Middle frontal gyrus (tissue), 1 donor: ENCODE results near the gene CATSPER1.
"Not testable (repeated sequence)": the region's sequence is repeated elsewhere in the genome, so short reads cannot be mapped to it uniquely, and the experiment has no call there.

Experiments used
- DNase-seq: peaks from one replicate; pipeline ENCODE4 v3.0.0-alpha.2; 2015; ENCODE audit warnings: low spot score; ENCODE audit errors: extremely low spot score

Gene CATSPER1

DNA sequence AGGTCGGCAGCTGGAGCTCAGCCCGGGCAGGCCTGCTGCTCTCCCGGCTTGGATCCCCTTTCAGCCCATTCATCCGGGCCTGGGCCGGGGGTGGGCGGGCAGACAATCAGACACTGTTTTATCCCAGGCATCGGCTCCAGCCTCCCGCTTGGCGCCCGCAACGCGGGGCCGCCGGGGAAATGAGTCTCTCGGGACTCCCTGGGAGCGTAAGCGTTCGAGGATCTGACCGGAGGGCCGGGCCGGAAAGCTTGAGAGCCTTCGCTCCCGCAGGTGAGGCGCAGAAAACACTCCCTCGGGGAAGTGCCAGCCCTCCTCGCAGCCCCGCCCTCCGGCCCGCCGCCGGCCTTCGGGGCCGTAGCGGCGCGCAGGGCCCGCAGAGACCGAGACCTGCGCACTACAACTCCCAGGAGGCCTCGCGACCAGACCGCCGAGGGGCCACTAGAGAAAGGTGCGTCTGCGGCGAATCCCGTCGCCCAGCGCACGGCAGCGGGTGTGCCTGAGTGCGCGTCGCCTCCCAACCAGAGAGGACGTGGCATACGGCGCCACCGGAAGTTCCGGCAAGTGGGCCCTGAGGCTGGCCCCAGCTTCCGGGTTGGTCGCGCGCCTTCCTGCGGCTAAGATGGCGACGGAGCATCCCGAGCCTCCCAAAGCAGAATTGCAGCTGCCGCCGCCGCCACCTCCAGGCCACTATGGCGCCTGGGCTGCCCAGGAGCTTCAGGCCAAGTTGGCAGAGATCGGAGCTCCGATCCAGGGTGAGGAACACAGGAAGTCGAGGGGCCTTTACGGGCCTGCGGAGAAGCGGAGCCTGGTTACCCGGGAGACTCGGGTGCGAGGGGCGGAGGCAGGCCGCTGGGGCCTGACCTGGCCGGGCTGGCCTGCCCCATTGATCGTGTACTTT, 25.7 kb upstream of the CATSPER1 start, which contains the start of gene SF3B2:
Gene SF3B2 (plus strand): TSS at position 599 of the 898 bp plus-strand sequence. CDS start 21 bp downstream, at position 620.
- peak; percentile 96 for DNase-seq

DNA sequence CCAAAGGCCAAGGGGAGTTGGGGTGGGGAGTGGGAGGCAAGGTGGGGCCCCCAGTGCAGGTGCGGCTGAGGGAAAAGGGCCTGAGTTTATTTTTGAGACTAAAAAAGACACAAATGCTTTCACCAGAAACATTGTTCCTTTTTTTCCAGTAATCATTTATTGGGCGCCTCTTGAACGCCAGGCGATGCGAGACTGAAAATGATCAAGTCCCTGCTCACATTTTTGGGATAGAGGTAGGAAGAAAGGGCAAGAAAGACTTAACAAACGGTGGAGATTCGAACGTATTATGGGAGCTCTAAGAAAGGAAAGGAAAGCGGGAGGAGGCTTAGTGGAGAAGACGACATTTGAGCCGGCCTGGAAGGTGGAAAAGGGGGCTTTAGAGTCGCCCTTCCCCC, 25.1 kb upstream of the CATSPER1 start:
- DNase-seq = no peak

- no peak for DNase-seq
These were observed 24.4 kb upstream of the CATSPER1 start for GRCh38 chr11:66050581-66051231.

GRCh38 chr11:66048547-66049323, 22.5 kb upstream of the CATSPER1 start, which contains the start of gene GAL3ST3:
Gene GAL3ST3, minus strand, starts transcription at chr11:66049161. Its CDS starts 3,746 bp downstream, at chr11:66045415.
- no peak for DNase-seq

- no peak for DNase-seq
These were observed 21.5 kb upstream of the CATSPER1 start for GRCh38 chr11:66047541-66048365.

- no peak for DNase-seq
These were observed 20.6 kb upstream of the CATSPER1 start for GRCh38 chr11:66046901-66047300.

DNA sequence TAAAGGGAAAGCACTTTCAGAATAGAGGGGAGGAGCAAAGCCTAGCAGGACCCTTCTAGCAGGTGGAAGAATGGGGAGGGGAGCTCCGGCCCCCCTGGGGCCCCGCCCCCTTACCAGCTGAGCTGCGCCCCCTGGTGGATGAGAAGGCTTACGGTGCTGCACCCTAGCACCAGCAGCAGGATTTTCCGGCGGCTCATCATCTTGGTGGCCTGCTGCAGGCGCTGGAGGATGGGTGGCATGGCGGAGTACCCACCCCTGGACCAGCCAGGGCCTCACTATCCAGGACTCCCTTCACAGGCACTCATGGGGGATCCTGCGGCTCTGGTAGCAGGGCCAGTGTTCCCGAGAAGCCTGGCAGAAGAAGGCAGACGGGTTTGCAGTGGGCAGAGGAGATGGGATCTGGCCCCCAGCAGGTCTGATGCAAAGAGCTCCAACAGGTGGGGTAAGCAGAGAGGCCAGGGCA, 18.9 kb upstream of the CATSPER1 start:
- DNase-seq = peak; percentile 62

DNA sequence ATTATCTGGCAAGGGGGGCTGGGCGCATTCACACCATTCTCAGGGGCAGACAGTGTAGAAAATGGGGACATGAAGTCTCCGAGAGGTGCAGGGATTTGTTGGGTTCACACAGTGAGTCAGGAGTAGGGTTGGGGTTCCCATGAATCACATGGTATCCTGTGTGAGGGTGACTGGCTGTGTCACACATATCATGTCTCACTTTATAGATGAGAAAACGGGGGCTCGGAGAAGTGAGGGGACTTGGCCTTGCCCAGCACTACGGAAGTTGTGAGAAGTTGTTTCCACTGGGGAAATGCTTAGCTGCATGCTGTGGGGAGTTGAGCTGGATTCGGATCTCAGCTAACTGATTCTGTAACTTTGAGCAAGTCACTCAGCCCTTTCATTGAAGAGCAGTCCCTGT, 18.5 kb upstream of the CATSPER1 start:
- no peak for DNase-seq

GRCh38 chr11:66042996-66043906, 17.0 kb upstream of the CATSPER1 start:
- DNase-seq = no peak

GRCh38 chr11:66042227-66042995, 16.1 kb upstream of the CATSPER1 start:
- no peak for DNase-seq

GRCh38 chr11:66039765-66040164, 13.5 kb upstream of the CATSPER1 start:
- no peak for DNase-seq

DNA sequence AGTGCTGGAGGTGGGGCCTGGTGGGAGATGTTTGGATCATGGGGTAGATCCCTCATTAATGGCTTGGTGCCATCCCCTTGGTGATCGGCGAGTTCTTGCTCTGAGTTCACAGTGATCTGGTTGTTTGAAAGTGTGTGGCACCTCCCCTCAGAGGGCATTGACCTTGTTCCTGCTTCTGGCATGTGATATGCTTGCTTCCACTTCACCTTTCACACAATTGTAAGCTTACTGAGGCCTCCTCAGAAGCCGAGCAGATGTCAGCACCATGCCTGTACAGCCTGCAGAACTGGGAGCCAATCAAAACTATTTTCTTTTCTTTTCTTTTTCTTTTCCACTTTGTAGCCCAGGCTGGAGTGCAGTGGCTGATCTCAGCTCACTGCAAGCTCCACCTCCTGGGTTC, 11.0 kb upstream of the CATSPER1 start:
- DNase-seq = no peak

GRCh38 chr11:66036334-66036710, 10.0 kb upstream of the CATSPER1 start:
- DNase-seq = no peak

- no peak for DNase-seq
These were observed 9.5 kb upstream of the CATSPER1 start for GRCh38 chr11:66035653-66036333.

- DNase-seq = no peak
These were observed 6.9 kb upstream of the CATSPER1 start for GRCh38 chr11:66032957-66033735.

DNA sequence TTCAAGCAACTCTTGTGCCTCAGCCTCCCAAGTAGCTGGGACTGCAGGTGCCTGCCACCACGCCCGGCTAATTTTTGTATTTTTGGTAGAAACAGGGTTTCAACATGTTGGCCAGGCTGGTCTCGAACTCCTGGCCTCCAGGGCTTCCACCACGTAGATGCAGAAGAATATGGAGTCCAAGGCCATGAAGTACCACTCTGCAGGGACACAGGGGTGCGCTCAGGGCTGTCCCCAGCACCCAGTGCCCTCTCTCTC, 3.2 kb downstream of the CATSPER1 start:
- DNase-seq = not testable (repeated sequence)

GRCh38 chr11:66022401-66023185, 3.7 kb downstream of the CATSPER1 start:
- no peak for DNase-seq
